ENCODE results near the gene CYB561D2. TPM values are rescaled to one million over a fixed set of nuclear protein-coding genes. Genes with fewer than 3 reads are reported as not detected.
A peak's percentile ranks its signal among the peaks of the same experiment; 100 is the strongest.

Gene CYB561D2
- total and polyA plus RNA-seq, 8 donors: 6.1 to 26.1 (median 11.1) TPM; not detected in 1

GRCh38 chr3:50370594-50370993 lies 19.9 kb downstream of the CYB561D2 start:
- Histone ChIP-seq H3K9me3 (no peaks in the 10 kb centered on the region), H3K4me3 (no peak overlapping the region), H3K27me3 (peaks cover 0 to 6% (median 0%) of the 10 kb centered on the region in 3 donors), H3K4me1 (peaks cover 0 to 24% (median 5%) of the 10 kb centered on the region in 4 donors), H3K36me3 (no peaks in the 10 kb centered on the region), H3K27ac (no peak overlapping the region)
- TF ChIP-seq POLR2A (IDR thresholded peaks at IDR 0.05) (no peak), CTCF (IDR thresholded peaks at IDR 0.05) (no peak), EP300 (IDR thresholded peaks at IDR 0.05) (no peak), POLR2AphosphoS5 (IDR thresholded peaks at IDR 0.05) (no peak)
- 37 to 54% (median 45%) methylated on average over 12 to 14 of the region's 14 CpGs for WGBS, 5 donors
- peak in 1 of 2 donors; percentile 78 for DNase-seq
- intact Hi-C loops (cut with DNase I; ENCODE audit: low total_unique reads): loop anchor here (10.0 kb wide), 1 partner anchor 164 kb away; no protein-coding TSS in a partner anchor

- WGBS, 5 donors: 65 to 76% (median 75%) methylated on average over 3 of the region's 3 CpGs
- H3K4me3 ChIP-seq: no peak overlapping the region
- H3K4me1 ChIP-seq: peaks cover 0 to 18% (median 2%) of the 10 kb centered on the region in 4 donors
- DNase-seq: no peak
- no peak for TF ChIP-seq EP300 (IDR thresholded peaks at IDR 0.05)
- TF ChIP-seq POLR2AphosphoS5 (IDR thresholded peaks at IDR 0.05): no peak
- TF ChIP-seq CTCF (IDR thresholded peaks at IDR 0.05): no peak
- no peak for TF ChIP-seq POLR2A (IDR thresholded peaks at IDR 0.05)
- no peak overlapping the region for H3K27ac ChIP-seq
- peaks cover 0 to 6% (median 0%) of the 10 kb centered on the region in 3 donors for H3K27me3 ChIP-seq
- intact Hi-C loops (cut with DNase I; ENCODE audit: low total_unique reads): loop anchor here (10.0 kb wide), 1 partner anchor 164 kb away; no protein-coding TSS in a partner anchor
- H3K36me3 ChIP-seq: no peaks in the 10 kb centered on the region
- no peaks in the 10 kb centered on the region for H3K9me3 ChIP-seq
Measured at GRCh38 chr3:50371133-50371685, 20.5 kb downstream of the CYB561D2 start.

- WGBS, 5 donors: 46 to 57% (median 49%) methylated on average over 8 of the region's 8 CpGs
- peak in 1 of 2 donors; percentile 69 for DNase-seq
Measured at GRCh38 chr3:50372349-50372748, 21.7 kb downstream of the CYB561D2 start.

More at GRCh38 chr3:50372349-50372748, 21.7 kb downstream of the CYB561D2 start:
- no peak overlapping the region for H3K4me3 ChIP-seq
- no peaks in the 10 kb centered on the region for H3K36me3 ChIP-seq
- no peak overlapping the region for H3K27ac ChIP-seq
- no peak for TF ChIP-seq POLR2AphosphoS5 (IDR thresholded peaks at IDR 0.05)
- no peak for TF ChIP-seq EP300 (IDR thresholded peaks at IDR 0.05)
- TF ChIP-seq CTCF (IDR thresholded peaks at IDR 0.05): no peak
- no peak for TF ChIP-seq POLR2A (IDR thresholded peaks at IDR 0.05)
- peaks cover 0 to 6% (median 0%) of the 10 kb centered on the region in 3 donors for H3K27me3 ChIP-seq
- no peaks in the 10 kb centered on the region for H3K9me3 ChIP-seq
- intact Hi-C loops (cut with DNase I; ENCODE audit: low total_unique reads): loop anchor here (10.0 kb wide), 1 partner anchor 162 kb away; no protein-coding TSS in a partner anchor
- peaks cover 0 to 6% (median 0%) of the 10 kb centered on the region in 4 donors for H3K4me1 ChIP-seq
